A673 (cell line): ENCODE results near the gene RDH11. TPM values are rescaled to one million over a fixed set of nuclear protein-coding genes. Genes with fewer than 3 reads are reported as not detected.

Experiments used
- BruUV-seq: library from RNA; stranded (reverse); fragments of 400-500 nt; replicated peaks from 2 replicates; lab custom pipeline; 2021; lab: Mats Ljungman, UMichigan
- CTCF ChIA-PET: fragments of 300-600 bp; sonication (Branson Sonifier 250); formaldehyde crosslinking; loops from one replicate; lab custom pipeline; 2022; ENCODE audit warnings: antibody characterized with exemption; lab: Charles Lee
- POLR2A ChIA-PET: fragments of 300-600 bp; sonication (Branson Sonifier 250); formaldehyde crosslinking; loops from one replicate; lab custom pipeline; 2022; ENCODE audit warnings: antibody characterized with exemption; ENCODE audit not compliant: low non-redundant PET; lab: Charles Lee
- DNase-seq: peaks from one replicate; pipeline ENCODE4 v3.0.0-alpha.2; 2015; ENCODE audit warnings: low spot score
- H3K27ac ChIP-seq: fragments of 200-600 bp; sonication (generic); 2 replicates; pipeline ENCODE4 v1.5.1; 2016; ENCODE audit warnings: mixed run types, low read depth, mild to moderate bottlenecking, mixed read lengths, antibody characterized with exemption, low read length; ENCODE audit not compliant: poor library complexity, severe bottlenecking
- H3K27me3 ChIP-seq: fragments of 200-600 bp; sonication (generic); replicated peaks from 2 replicates; pipeline ENCODE4 v1.6.1; 2017; ENCODE audit warnings: mixed run types, low read depth, mild to moderate bottlenecking, mixed read lengths, antibody characterized with exemption, low read length; ENCODE audit not compliant: insufficient read depth, poor library complexity
- H3K36me3 ChIP-seq: fragments of 200-600 bp; sonication (generic); 2 replicates; pipeline ENCODE4 v1.6.1; 2016; ENCODE audit warnings: mixed run types, mild to moderate bottlenecking, mixed read lengths, antibody characterized with exemption, low read length; ENCODE audit not compliant: insufficient read depth, poor library complexity, severe bottlenecking
- H3K4me1 ChIP-seq: fragments of 200-600 bp; sonication (generic); 2 replicates; pipeline ENCODE4 v1.6.1; 2017; ENCODE audit warnings: mixed run types, mild to moderate bottlenecking, mixed read lengths, antibody characterized with exemption, low read length; ENCODE audit not compliant: insufficient read depth, poor library complexity, severe bottlenecking
- H3K4me3 ChIP-seq: fragments of 200-600 bp; sonication (generic); 2 replicates; pipeline ENCODE4 v1.5.1; 2016; ENCODE audit warnings: low read depth, mixed run types, mild to moderate bottlenecking, mixed read lengths, low read length; ENCODE audit not compliant: poor library complexity, severe bottlenecking
- H3K9me3 ChIP-seq: fragments of 200-600 bp; sonication (generic); 2 replicates; pipeline ENCODE4 v1.6.1; 2016; ENCODE audit warnings: mixed run types, low read depth, mild to moderate bottlenecking, mixed read lengths, antibody characterized with exemption, low read length; ENCODE audit not compliant: poor library complexity, severe bottlenecking
- CTCF ChIP-seq: fragments of 300-800, 200-600 bp; sonication (generic); conservative IDR thresholded peaks from 2 replicates; pipeline ENCODE4 v1.5.1; 2017; ENCODE audit warnings: low read depth, mild to moderate bottlenecking, antibody characterized with exemption, low read length, moderate library complexity, mixed read lengths
- EZH2 ChIP-seq: fragments of 200-600 bp; sonication (generic); IDR thresholded peaks from 2 replicates; pipeline ENCODE4 v1.6.1; 2017; ENCODE audit warnings: borderline replicate concordance, low read depth, mild to moderate bottlenecking, mixed read lengths, antibody characterized with exemption, low read length; ENCODE audit not compliant: poor library complexity, severe bottlenecking
- intact Hi-C: fragments of 100-400 bp; cut with micrococcal nuclease; formaldehyde crosslinking; loops from one replicate; pipeline ENCODE4 v1.10.0; 2022; ENCODE audit not compliant: unreplicated experiment
- total RNA-seq: library from RNA; stranded (reverse); gene quantifications from 2 replicates; pipeline ENCODE4 v1.2.3, GENCODE V29; 2021

The RDH11 gene
- total RNA-seq, 1 experiment from 2014 or later = 107 TPM

DNA sequence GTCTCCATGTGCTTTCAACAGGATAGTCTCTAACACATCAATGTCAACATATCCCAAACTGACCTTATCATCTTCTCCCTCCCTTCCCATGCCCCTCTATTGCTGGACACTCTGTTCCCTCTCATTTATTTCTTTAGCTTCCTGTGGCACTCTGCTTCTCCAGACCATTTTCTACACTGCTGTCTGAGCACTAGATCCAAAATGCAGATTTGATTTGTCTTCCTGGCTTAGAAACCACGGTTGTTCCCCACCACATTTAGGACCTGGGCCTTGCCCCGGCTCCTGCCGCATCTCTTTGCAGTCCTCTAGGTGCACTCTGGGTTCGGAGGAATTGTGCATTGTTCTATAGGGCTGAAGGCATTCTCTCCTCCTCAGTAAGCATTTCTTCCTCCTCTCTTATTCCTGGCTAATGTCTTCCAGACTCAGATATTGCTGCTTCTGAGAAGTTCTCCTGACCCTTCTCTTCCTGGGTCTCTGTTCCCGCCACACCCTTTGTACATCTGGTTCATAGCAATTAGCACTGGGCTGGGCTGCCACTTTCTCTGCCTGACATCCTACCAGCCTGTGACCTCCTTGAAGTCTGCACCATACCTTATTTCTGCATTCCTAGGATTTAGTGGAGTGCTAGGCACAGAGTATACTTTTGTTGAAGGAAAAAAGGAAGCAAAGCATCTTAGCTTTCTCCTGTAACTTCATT, 62.0 kb downstream of the RDH11 start:
- POLR2A ChIA-PET = no interaction called here
- H3K36me3 ChIP-seq = no peaks in the 10 kb centered on the region
- H3K4me1 ChIP-seq = peaks cover 10% of the 10 kb centered on the region
- no peaks in the 10 kb centered on the region for H3K27me3 ChIP-seq
- BruUV-seq = no TSS peak
- TF ChIP-seq CTCF (no peak), EZH2 (no peak)
- H3K27ac ChIP-seq = no peak overlapping the region
- CTCF ChIA-PET = no interaction called here
- intact Hi-C loops = no loop called here
- H3K9me3 ChIP-seq = no peaks in the 10 kb centered on the region
- DNase-seq = no peak
- no peak overlapping the region for H3K4me3 ChIP-seq

GRCh38 chr14:67630938-67631337, 64.6 kb downstream of the RDH11 start:
- intact Hi-C loops = no loop called here
- POLR2A ChIA-PET = interaction anchor here (0.5 kb wide), 1 partner anchor 30 kb away, joined by 17 read pairs; no protein-coding TSS in a partner anchor

DNA sequence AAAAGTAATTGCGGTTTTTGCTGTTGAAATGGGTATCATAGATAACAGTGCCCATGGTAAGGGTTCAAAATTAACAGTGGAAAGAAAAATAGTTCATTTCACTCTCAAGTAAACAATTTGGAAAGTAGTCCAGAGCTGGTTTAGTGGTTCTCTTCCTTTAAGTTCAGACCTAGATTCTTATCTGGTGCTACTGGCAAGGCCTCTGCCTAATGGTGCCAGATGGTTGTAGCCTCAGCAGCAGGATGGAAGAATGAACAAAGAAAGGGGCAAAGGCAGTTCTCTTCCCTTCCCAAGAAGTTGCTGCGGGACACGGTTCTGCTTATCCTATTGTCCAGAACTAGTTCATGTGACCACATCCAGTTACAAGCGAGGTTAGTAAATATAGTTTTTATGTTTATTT, 65.4 kb downstream of the RDH11 start:
- CTCF ChIA-PET = no interaction called here
- Histone ChIP-seq H3K27me3 (no peaks in the 10 kb centered on the region), H3K4me1 (no peaks in the 10 kb centered on the region), H3K36me3 (no peaks in the 10 kb centered on the region), H3K27ac (no peak overlapping the region), H3K9me3 (no peaks in the 10 kb centered on the region), H3K4me3 (no peak overlapping the region)
- BruUV-seq = no TSS peak
- intact Hi-C loops = no loop called here
- no peak for DNase-seq
- POLR2A ChIA-PET = no interaction called here
- no peak for TF ChIP-seq CTCF
- TF ChIP-seq EZH2 = no peak

More at GRCh38 chr14:67630938-67631337, 64.6 kb downstream of the RDH11 start:
- Histone ChIP-seq H3K36me3 (no peaks in the 10 kb centered on the region), H3K9me3 (no peaks in the 10 kb centered on the region), H3K4me3 (no peak overlapping the region), H3K27me3 (no peaks in the 10 kb centered on the region), H3K4me1 (peaks cover 1% of the 10 kb centered on the region), H3K27ac (no peak overlapping the region)
- BruUV-seq = no TSS peak
- no peak for DNase-seq
- TF ChIP-seq EZH2 (no peak), CTCF (no peak)
- CTCF ChIA-PET = no interaction called here
